DMS 273 treated with DMSO at 0.1 percent for 48 hours (cell line): ENCODE measurements around the gene CD72.
A peak's percentile ranks its signal among the peaks of the same experiment; 100 is the strongest.

Experiments
- DNase-seq: peaks from one replicate; lab custom pipeline; 2025; lab: John Stamatoyannopoulos, UW

The CD72 gene

DNA sequence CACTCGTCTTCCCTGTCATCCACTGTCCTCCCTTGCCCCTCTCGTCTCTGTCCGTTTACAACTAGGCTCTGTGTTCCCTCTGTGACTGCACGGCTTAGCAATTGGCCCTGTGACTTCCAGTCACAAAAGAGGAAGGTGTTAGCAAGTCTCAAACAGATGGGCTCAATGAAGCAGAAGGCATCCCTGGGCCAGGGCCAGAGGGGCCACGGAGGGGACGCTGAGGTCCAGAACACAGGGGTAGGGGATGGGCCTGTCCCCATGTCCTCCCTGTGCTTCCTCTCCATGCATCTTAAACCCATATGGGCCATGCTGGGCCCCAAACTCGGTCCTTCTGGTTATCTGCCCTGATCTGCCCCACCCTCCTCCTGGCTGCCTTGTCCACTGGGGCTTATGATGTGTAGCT, at the start of gene CD72:
CD72 (minus strand) TSS at position 89 of the 403 bp plus-strand sequence. CDS start 110 bp downstream, outside the sequence.
- DNase-seq, result no peak

GRCh38 chr9:35667939-35668338, 49.7 kb upstream of the CD72 start:
- DNase-seq, result no peak

DNA sequence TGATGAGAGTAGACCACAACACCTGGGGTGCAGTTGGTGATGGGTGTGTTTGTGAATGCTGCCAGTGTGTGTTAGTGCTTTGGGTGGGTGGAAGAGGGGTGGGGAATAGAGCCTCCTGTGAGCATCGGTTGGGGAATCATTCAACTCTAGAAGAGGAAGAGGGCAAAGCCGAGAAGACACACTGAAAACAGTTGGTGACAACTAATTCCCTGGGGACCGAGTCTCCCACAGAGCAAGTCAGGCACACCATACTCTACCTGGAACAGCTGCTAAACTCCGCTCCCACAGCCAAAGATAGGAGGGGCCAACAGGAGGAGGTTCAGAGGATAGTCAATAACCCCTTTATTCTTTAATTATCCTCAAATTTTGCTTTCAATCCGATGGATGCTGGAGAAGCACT, 48.3 kb upstream of the CD72 start:
- DNase-seq, result no peak

DNA sequence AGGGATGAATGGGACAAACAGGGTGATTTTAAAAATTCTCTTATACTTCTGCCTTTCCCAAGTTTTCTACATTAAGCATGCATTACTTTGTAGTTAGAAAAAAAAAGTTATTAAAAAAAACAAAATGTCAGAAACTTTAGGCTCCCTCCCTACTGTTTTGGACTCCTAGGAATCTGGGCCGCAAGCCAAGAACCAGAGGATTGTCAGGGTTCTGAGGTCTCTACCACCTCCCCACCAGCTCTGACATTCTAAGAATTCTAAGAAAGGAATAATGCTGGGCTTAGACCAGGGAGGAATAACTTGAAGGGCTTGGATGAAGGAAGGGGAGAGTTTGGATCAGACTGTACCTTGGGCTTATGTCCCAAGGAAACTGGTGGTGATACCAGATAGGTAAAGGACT, 47.8 kb upstream of the CD72 start:
- DNase-seq, result no peak

DNA sequence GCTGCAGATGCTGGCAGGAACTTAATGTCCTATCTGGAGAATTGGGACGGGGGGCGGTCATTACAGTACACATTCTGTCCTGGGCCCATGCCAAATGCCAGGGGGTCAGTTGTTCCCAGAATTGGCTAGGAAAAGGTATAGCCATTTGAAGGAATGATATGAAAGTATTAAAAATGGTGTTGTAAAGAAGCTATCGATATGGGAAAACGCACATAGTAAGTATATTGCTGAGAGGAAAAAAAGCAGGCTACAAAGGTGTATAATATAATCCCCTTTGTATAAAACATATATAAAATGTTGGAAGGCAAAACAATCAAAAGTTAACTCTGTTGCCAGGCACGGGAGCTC, 47.2 kb upstream of the CD72 start:
- no peak for DNase-seq

DNA sequence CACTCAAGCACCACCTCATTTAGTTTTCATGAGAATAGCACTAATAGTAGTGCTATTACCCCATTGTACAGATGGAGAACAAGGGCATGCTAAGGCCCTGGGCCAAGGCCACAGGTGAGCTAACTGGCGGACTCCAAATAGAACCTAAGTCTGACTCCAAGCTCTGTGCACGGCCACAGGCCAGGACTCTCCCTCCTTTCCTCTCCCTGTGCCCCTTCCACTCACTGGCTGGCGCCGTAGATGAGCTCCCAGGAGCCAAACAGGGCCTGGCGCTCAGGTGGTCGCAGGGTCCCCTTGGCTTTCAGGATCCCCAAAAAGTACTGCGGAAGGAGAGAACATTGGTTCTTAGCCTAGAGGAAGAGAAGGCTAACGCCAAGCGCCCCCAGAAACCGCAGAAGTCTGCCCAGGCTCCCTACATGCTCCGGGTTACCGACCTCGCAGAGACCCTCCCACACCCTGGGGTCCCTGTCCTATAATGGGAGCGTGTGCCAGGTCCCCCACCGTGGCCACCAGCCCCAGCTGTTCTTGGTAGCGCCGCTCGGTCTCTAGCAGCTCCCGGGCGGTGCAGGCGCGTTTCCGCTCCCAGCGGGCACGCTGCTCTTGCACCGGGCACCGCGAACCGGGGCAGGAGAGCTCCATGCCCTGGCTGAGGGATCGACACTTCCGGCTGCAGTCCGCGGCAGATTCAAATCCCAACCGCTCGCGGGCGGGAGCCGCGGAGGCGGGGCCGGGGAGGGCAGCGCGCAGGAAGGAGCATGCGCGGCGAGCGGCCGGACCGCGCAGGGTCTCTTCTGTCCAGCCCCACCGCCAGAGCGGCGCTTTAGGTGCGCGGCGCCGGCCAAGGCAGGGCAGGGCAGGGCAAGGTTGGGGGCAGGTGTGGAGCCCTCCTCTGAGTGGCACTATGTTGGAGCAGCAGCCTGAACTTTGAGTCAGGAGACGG, 46.6 kb upstream of the CD72 start, which contains the start of gene ARHGEF39:
ARHGEF39 (minus strand) TSS at position 665 of the 940 bp plus-strand sequence; CDS start at position 639, 26 bp downstream.
- peak; percentile 33 for DNase-seq

DNA sequence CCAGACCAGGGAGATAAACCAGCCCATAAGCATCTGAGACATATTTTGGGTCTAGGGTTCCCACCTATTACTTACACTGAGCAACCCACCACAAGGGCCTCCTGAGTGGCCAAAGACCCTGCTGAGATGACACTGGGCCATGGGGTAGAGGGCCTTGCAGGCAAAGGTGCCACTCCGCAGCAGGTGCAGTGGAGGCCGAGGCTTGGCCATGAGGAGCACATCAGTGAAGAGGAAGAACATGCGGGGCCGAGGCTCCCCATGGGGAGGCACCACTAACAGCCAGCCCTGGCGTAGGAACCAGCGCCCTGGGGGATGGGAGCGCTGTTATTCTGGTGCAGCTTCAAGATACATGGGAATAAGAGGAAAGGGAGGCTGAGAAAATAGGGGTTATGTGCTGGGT, 44.2 kb upstream of the CD72 start:
- no peak for DNase-seq

GRCh38 chr9:35661756-35662350, 43.6 kb upstream of the CD72 start:
- no peak for DNase-seq

DNA sequence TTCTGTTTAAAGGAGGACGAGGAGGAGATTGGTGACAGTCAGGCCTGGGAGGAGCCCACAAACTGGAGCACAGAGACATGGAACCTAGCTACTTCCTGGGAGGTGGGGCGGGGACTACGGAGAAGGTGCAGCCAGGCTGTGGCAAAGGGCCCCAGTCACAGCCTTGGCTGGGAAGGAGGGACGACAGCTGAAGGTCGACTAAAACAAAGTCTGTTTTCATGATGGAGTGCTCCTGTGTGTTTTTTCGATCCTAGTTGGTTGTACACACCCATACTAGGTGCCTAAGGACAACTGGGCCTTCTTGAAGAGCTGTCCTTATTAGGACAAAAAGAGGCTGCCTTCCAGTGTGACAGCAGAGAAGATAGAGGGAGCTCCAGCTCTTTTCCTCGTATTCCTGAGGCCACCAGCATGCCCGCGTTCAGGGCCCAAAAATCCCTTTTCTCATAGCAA, 42.8 kb upstream of the CD72 start:
- no peak for DNase-seq

DNA sequence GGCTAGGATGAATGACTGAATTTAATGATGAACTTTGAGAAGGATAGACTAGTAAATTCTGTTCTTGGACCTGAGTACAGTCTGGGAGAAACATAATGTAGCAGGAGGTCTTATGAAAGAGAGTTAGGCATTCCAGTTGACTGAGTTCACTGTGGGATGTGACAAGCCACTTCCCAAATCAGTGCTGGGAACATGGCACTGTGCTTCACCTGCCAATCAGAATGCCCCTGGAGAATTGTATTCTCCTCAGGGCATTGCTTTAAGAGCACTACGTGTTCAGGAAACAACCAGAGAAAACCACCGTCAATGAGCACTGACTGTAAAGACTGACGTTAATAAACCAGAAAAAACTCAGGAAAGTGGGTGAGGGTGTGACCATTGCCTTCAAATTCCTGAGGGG, 41.1 kb upstream of the CD72 start:
- no peak for DNase-seq

GRCh38 chr9:35658968-35659220, 40.7 kb upstream of the CD72 start:
- no peak for DNase-seq

DNA sequence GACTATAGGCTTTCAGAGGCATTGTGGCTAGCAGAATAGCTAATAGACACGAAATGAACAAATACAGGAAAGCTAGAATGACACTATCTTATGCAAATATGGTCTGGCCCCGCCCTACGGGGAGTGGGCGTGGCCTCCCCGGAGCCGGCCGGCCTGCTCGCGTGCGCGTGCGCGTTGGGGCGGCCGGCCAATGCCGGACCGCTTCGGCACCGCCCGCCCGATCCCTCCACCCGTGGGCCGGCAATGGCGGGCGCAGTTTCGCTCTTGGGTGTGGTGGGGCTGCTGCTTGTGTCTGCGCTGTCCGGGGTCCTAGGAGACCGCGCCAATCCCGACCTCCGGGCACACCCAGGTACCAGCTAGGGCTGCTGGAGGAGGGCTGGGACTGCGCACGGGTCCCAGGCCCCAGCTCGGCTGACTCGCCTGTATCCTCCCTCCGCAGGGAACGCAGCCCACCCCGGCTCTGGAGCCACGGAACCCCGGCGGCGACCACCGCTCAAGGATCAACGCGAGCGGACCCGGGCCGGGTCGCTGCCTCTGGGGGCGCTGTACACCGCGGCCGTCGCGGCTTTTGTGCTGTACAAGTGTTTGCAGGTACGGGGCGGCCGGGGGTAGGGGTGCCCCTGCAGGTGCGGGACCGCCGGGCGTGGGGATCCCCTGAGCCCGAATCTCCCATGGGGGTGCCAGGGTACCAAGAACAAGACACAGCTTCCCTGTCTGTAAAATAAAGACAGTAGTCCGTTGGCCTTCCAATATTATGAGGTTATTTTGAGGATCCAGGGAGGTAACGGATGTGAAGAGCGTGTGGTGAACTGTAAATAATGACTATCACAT, 40.1 kb upstream of the CD72 start, which contains the start of gene CCDC107:
CCDC107 (plus strand) TSS at position 156 of the 831 bp plus-strand sequence; CDS start at position 244, 88 bp downstream.
- no peak for DNase-seq

GRCh38 chr9:35657546-35658136, 39.4 kb upstream of the CD72 start, which contains the start of gene RMRP:
TSS of gene RMRP (minus strand) at chr9:35658019.
- DNase-seq, result peak; percentile 97

DNA sequence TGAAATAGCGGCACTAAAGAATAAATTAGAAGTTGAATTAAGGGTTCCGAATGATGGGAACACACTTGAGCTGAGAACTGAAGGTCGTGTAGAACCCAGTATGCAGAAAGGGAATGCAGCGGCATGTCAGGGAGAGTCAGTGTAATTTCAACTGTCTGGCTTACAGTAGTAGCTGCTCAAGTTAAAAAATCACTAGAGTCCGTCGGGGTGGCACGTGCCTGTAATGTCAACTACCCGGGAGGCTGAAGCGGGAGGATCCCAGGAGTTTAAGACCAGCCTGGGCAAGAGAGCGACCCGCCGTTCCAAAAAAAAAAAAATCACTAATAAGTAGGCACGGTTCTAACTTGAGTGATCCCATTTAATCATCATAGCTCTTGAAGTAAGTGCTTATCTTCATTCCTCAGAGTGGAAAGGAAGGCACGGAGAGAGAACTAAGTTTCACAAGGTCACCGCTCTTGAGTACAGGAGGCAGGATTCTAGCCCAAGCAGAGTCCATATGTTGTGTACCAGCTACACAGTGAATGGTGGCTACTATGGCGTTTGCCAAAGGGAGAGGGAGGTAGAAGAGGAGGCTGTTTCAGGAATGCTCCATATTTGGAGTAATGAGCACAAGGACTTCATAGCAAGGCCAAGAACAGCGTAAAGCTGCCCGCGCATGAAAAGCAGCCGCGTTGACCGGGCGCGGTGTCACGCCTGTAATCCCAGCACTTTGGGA, 38.8 kb upstream of the CD72 start:
- no peak for DNase-seq

GRCh38 chr9:35656348-35656747, 38.1 kb upstream of the CD72 start:
- DNase-seq, result no peak

GRCh38 chr9:35653611-35654010, 35.4 kb upstream of the CD72 start:
- DNase-seq, result no peak

DNA sequence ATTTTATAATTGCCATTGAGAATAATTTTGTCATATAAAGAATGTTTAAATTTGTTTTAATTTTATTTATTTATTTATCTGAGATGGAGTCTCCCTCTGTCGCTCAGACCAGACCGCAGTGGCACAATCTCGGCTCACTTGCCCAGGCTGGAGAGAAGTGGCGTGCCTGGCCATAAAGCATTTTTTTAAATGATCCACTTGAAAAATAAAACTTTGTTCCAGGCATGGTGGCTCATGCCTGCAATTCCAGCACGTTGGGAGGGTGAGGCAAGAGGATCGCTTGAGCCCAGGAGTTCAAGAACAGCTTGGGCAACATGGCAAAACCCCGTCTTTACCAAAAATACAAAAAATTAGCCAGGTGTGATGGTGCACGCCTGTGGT, 34.6 kb upstream of the CD72 start:
- no peak for DNase-seq

DNA sequence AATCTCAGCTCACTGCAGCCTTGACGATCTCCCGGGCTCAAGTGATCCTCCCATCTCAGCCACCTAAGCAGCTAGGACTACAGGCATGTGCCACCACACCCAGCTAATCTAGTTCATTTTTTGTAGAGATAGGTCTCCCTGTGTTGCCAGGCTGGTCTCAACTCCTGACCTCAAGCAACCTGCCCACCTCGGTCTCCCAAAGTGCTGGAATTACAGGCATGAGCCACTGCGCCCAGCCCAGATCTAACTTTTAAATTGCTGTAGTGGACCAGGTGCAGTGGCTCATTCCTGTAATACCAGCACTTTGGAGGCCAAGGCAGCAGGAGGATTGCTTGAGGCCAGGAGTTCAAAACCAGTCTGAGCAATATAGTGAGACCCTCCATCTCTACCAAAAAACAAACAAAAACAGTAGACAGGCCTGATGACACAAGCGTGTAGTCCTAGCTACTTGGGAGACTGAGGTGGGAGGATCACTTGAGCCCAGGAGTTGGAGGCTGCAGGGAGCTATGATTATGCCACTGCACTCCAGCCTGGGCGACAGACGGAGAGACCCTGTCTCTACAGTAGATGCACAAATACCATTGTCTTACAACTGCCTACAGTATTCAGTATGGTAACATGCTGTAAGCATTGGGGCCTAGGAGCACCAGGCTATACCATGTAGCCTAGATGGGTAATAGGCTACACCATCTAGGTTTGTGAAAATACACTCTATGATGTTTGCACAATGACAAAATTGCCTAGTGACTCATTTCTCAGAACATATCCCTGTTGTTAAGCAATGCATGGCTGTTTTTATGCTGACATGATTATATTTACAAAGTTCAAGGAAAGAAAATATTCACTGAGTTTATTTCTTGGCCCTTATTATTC, 34.0 kb upstream of the CD72 start:
- no peak for DNase-seq

DNA sequence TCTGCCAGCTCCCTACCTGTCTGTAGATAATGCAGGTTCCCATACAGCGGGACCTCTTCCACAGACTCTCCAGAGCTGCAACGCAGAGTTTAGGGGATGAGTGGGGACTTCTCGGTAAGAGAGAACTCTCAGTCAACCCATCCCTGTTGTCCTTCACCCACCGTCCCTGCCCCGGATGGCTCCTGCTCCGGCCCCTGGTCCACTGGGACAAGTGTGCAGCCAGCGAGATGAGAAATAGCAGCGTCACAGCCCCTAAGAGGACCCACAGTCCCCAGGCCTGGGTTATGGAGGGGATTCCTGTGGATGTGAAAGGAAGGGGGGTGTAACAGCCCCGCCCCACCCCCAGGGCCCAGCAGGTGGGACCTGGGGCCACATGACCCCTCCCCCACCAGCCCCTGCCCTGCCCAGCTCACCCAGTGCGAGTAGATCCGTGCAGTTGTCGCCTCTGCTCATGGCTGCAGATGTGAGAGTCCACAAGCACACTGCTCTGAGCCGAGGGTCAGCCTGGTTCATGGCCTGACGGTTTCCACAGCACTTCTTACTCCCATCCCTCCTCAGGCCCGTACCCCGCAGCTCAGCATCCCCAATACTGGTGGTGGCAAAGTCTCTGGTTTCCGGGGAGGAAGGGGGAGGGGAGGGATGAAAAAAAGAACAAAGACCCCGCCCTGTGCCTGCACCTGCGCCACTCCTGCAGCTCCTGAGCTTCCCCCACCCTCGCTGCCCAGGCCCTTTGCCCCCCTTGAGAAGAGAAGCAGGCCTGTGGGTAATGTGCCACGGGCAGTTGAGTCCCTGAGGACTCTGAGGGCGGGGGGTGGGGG, 32.3 kb upstream of the CD72 start, which contains the start of gene SIT1:
SIT1 (minus strand) TSS at position 591 of the 818 bp plus-strand sequence; CDS start at position 513, 78 bp downstream.
- DNase-seq, result no peak
